ENCODE results near the gene PEX11A.

The PEX11A gene

DNA sequence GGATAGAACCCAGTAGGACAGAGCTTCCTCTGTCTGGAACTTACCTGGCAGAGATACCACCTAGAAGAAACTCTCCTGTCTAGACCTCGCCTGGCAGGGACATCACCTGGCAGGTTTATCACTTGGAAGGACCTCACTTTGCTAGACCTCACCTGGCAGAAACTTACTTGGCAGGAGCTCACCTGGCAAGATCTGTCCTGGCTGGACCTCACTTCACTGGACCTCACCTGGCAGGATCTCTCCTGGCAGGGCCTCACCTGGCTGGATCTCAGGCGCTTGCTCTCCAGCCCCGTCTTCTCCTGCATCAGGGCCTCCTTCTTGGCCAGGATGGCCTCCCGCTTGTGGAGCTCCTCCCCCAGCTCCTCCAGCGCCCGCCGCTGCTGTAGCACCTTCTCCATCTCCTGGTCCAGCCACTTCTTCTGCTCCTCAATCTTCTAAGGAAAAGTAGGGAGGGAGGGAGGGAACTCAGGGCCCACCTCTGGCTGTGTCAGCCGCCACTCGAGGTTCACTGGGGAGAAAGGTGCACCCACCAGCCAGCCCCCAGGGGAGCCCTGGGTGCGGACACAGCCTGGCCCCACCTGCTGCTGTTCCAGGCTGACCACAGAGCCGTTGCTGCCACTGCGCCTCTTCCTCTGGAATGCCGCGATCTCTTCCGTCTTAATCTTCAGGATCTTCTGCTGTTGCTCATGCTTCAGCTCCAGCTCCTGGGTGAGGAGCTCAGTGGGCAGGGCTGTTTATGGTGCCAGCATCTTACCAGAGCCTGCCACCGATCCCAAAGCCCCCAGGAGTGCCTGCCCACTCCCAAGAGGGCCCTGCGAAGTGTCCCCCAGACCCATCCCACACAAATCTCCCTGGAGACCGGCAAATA lies 57.8 kb downstream of the PEX11A start:
- Mint-ChIP-seq H3K27me3 (no peaks in the 10 kb centered on the region), H3K36me3 (ENCODE audit: low read depth) (peaks cover 36% of the 10 kb centered on the region), H3K4me1 (ENCODE audit: low read depth) (peaks cover 5% of the 10 kb centered on the region), H3K9me3 (peaks cover 4% of the 10 kb centered on the region), H3K4me3 (no peak overlapping the region), H3K27ac (no peak overlapping the region)

DNA sequence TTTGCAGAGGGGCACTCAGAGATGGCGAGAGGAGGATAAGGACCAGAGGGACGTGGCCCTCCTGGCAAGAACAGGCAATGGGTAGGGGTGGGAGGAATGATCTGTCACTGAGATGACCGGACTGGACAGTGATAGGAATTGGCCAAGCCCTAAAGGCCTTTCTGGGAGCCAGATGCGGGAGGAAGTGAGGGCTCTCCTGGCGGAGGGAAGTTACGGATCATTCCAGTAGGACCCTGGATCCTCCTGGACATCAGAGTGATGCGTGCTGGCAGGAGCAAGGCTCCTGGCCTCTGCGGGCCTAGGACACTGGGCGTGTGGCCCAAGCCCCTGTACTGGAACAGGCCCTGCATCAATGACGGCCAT lies 58.7 kb downstream of the PEX11A start:
- Mint-ChIP-seq H3K27ac (no peak overlapping the region), H3K4me1 (ENCODE audit: low read depth) (peaks cover 5% of the 10 kb centered on the region), H3K9me3 (peaks cover 4% of the 10 kb centered on the region)

More for the DNA sequence above, 58.7 kb downstream of the PEX11A start:
- H3K36me3 Mint-ChIP-seq (ENCODE audit: low read depth), result peaks cover 45% of the 10 kb centered on the region
- H3K27me3 Mint-ChIP-seq, result no peaks in the 10 kb centered on the region
- H3K4me3 Mint-ChIP-seq, result no peak overlapping the region
